HepG2 (cell line): ENCODE data around the gene MCRS1. TPM values are rescaled to one million over a fixed set of nuclear protein-coding genes. Genes with fewer than 3 reads are reported as not detected.
A peak's percentile ranks its signal among the peaks of the same experiment; 100 is the strongest.
"Not testable (repeated sequence)": the region's sequence is repeated elsewhere in the genome, so short reads cannot be mapped to it uniquely, and the experiment has no call there.

Source experiments
- ATAC-seq: fragments of 200-7000 bp; cut with Tn5 transposase; 3 replicates; pipeline ENCODE4 v1.9.1; 2020; ENCODE audit warnings: mild to moderate bottlenecking, moderate library complexity
- BruUV-seq: library from RNA; stranded (reverse); fragments of 400-500 nt; replicated peaks from 2 replicates; lab custom pipeline; 2021; lab: Mats Ljungman, UMichigan
- CTCF ChIA-PET: fragments of 300-600 bp; formaldehyde crosslinking; extraction: SDS; loops from one replicate; lab custom pipeline; 2021; ENCODE audit warnings: low total read pairs, inconsistent platforms, low intra/inter-chr PET ratio; lab: Yijun Ruan, JAX
- POLR2A ChIA-PET: fragments of 350-600 bp; sonication (Branson Sonifier 250); formaldehyde crosslinking; loops from one replicate; lab custom pipeline; 2020; ENCODE audit warnings: antibody characterized with exemption, inconsistent platforms; lab: Yijun Ruan, JAX
- DNase-seq: peaks from one replicate; pipeline ENCODE4 v3.0.0-alpha.2; 2015; ENCODE audit warnings: low spot score
- FAIRE-seq: peaks from 3 replicates; lab custom pipeline; 2011; peaks lifted over from hg19 to GRCh38; lab: Jason Lieb, UNC
- H2AFZ ChIP-seq: one replicate; pipeline ENCODE4 v1.6.1; 2011; ENCODE audit warnings: low read length, inconsistent platforms
- H3K27ac ChIP-seq: fragments of 300-600 bp; 3 replicates; pipeline ENCODE4 v1.8.0; 2011; ENCODE audit warnings: mixed run types, mild to moderate bottlenecking, mixed read lengths, low read length, inconsistent platforms; ENCODE audit not compliant: insufficient read depth; ENCODE audit errors: extremely low read length
- H3K27me3 ChIP-seq, 2 experiments: fragments of 200-600 bp in 1 of 2; 2 replicates in 1 of 2; 3 replicates in 1 of 2; pipeline versions ENCODE4 v1.6.0 to v1.8.0; 2011; ENCODE audit warnings: low read length in 2 of 2, mild to moderate bottlenecking in 2 of 2, moderate library complexity in 2 of 2, inconsistent platforms in 1 of 2; ENCODE audit not compliant: insufficient read depth in 2 of 2, control insufficient read depth in 1 of 2
- H3K36me3 ChIP-seq, 2 experiments: fragments of 200-600 bp in 1 of 2; replicated peaks in 1 of 2; 2 replicates in 1 of 2; 3 replicates in 1 of 2; pipeline versions ENCODE4 v1.5.1 to v1.8.0; 2011; ENCODE audit warnings: low read length in 2 of 2, inconsistent platforms in 1 of 2; ENCODE audit not compliant: insufficient read depth in 2 of 2, control insufficient read depth in 1 of 2
- H3K4me1 ChIP-seq: 2 replicates; pipeline ENCODE4 v1.5.1; 2012; ENCODE audit warnings: low read length, inconsistent platforms; ENCODE audit not compliant: insufficient read depth
- H3K4me2 ChIP-seq: 2 replicates; pipeline ENCODE4 v1.6.0; 2011; ENCODE audit warnings: low read depth, low read length, inconsistent platforms
- H3K4me3 ChIP-seq, 3 experiments: fragments of 200-600 bp in 1 of 3; sonication (generic), shearing (Covaris generic) in 1 of 3; replicated peaks in 1 of 3; 2 replicates each; pipeline ENCODE4 v1.5.1; 2011 to 2016; ENCODE audit warnings: low read length in 3 of 3, inconsistent platforms in 2 of 3, low read depth in 2 of 3, mild to moderate bottlenecking in 2 of 3, control low read depth in 1 of 3, mixed read lengths in 1 of 3; ENCODE audit not compliant: insufficient read depth in 1 of 3
- H3K79me2 ChIP-seq: one replicate; pipeline ENCODE4 v1.6.1; 2011; ENCODE audit warnings: low read length, inconsistent platforms; ENCODE audit not compliant: insufficient read depth
- H3K9ac ChIP-seq: 2 replicates; pipeline ENCODE4 v1.6.0; 2011; ENCODE audit warnings: mild to moderate bottlenecking, low read depth, low read length, inconsistent platforms; ENCODE audit not compliant: insufficient read depth
- H3K9me3 ChIP-seq: 2 replicates; pipeline ENCODE4 v1.5.1; 2012; ENCODE audit warnings: mild to moderate bottlenecking, low read length
- H4K20me1 ChIP-seq: 2 replicates; pipeline ENCODE4 v1.6.0; 2011; ENCODE audit warnings: inconsistent platforms, mild to moderate bottlenecking, low read length, moderate library complexity; ENCODE audit not compliant: insufficient read depth
- BCL6 ChIP-seq: IDR thresholded peaks from 2 replicates; pipeline ENCODE4 v1.6.1; 2016; ENCODE audit warnings: missing genetic modification reagents, missing compliant biosample characterization
- FOXP1 ChIP-seq, 2 experiments: fragments of 450-650 bp in 1 of 2; IDR thresholded peaks; 2 replicates each; pipeline ENCODE4 v1.6.1; 2017 to 2018; ENCODE audit warnings: antibody characterized with exemption in 1 of 2
- ZBTB33 ChIP-seq: sonication (generic); formaldehyde crosslinking; IDR thresholded peaks from 2 replicates; pipeline ENCODE4 v1.4.0; 2020; ENCODE audit warnings: missing genetic modification reagents
- ZFP91 ChIP-seq: sonication (generic); formaldehyde crosslinking; IDR thresholded peaks from 2 replicates; pipeline ENCODE4 v1.9.0; 2022; ENCODE audit warnings: missing genetic modification reagents, mild to moderate bottlenecking, borderline replicate concordance
- ZMYM4 ChIP-seq: sonication (generic); formaldehyde crosslinking; IDR thresholded peaks from 2 replicates; pipeline ENCODE4 v1.8.1; 2023; ENCODE audit warnings: mild to moderate bottlenecking, missing genetic modification reagents
- WGBS: methylation state at CpG from one replicate; pipeline ENCODE4 v1.1.6; 2017; ENCODE audit warnings: low lambda C conversion rate; 5-methylcytosine and 5-hydroxymethylcytosine counted together
- in situ Hi-C: cut with HindIII; loops from 2 replicates; pipeline ENCODE4 v1.10.0; 2017; ENCODE audit warnings: low pct_unique_long_range_greater_than_20kb; ENCODE audit not compliant: extremely low pct_ligation_motif_present
- intact Hi-C: fragments of 100-400 bp; cut with micrococcal nuclease; formaldehyde crosslinking; loops from one replicate; pipeline ENCODE4 v1.10.0; 2022; ENCODE audit not compliant: unreplicated experiment
- polyA plus RNA-seq, 8 experiments: library from polyadenylated mRNA; depleted of rRNA in 3 of 8; stranded (reverse) in 7 of 8; unstranded in 1 of 8; fragments of >200 nt; fragmentation: Illumina TruSeq in 4 of 8; extraction: Trizol in 4 of 8; gene quantifications; 2 replicates each; pipeline versions ENCODE4 v1.2.1 to v1.2.3, GENCODE V29; 2011 to 2016; ENCODE audit warnings: low read depth in 4 of 8, missing spikeins in 1 of 8, mixed read lengths in 1 of 8; ENCODE audit not compliant: insufficient read depth in 1 of 8
- total RNA-seq, 5 experiments: library from RNA; depleted of rRNA; stranded (reverse); fragments of >200 nt; fragmentation: Illumina TruSeq; extraction: Trizol; gene quantifications; 2 replicates each; pipeline ENCODE4 v1.2.3, GENCODE V29; 2016; ENCODE audit warnings: low read depth in 1 of 5

Gene MCRS1
- total and polyA plus RNA-seq, 2 of the 13 experiments (the other 11 are each of a cell fraction or from before 2014, with no cell fraction given) = 51.0 to 66.3 TPM

GRCh38 chr12:49534731-49535278 is 33.1 kb downstream of the MCRS1 start:
- Histone ChIP-seq H3K4me2 (no peak overlapping the region), H3K4me1 (peaks cover 34% of the 10 kb centered on the region), H3K27me3 (peaks cover 6 to 34% of the 10 kb centered on the region in 2 experiments), H3K36me3 (no peaks in the 10 kb centered on the region), H3K9me3 (no peaks in the 10 kb centered on the region), H3K4me3 (no peak overlapping the region), H3K27ac (no peak overlapping the region), H3K79me2 (no peaks in the 10 kb centered on the region), H2AFZ (no peak overlapping the region), H3K9ac (no peak overlapping the region), H4K20me1 (no peaks in the 10 kb centered on the region)
- 46% methylated on average over 13 of the region's 13 CpGs for WGBS
- CTCF ChIA-PET = no interaction called here
- no peak for DNase-seq
- in situ Hi-C loops (no loop called here), intact Hi-C loops (no loop called here)
- peak; percentile 10 for ATAC-seq
- TF ChIP-seq ZMYM4 (CRISPR knock-in tag) = no peak
- peak; percentile 66; the same call in 1 of the 2 replicates for TF ChIP-seq ZBTB33 (CRISPR knock-in tag)
- TF ChIP-seq BCL6 (CRISPR knock-in tag) = peak; percentile 52
- POLR2A ChIA-PET = no interaction called here
- FAIRE-seq = no peak
- BruUV-seq = no TSS peak

- H4K20me1 ChIP-seq; H2AFZ ChIP-seq; POLR2A ChIA-PET; H3K36me3 ChIP-seq; H3K4me3 ChIP-seq; DNase-seq; ATAC-seq; BruUV-seq; H3K9me3 ChIP-seq; FAIRE-seq; H3K79me2 ChIP-seq; intact Hi-C loops; H3K9ac ChIP-seq; H3K27ac ChIP-seq; in situ Hi-C loops; CTCF ChIA-PET; H3K4me2 ChIP-seq; TF ChIP-seq FOXP1 (CRISPR knock-in tag; IDR thresholded peaks at IDR 0.05): not testable (repeated sequence)
- 39% methylated on average over 5 of the region's 5 CpGs for WGBS
- H3K27me3 ChIP-seq = peaks cover 6 to 27% of the 10 kb centered on the region in 2 experiments
- TF ChIP-seq ZFP91 (CRISPR knock-in tag) = 0 out of 2 replicates have a peak, but pooled peaks have one; percentile 11
- TF ChIP-seq FOXP1 (IDR thresholded peaks at IDR 0.05) = 0 out of 2 replicates have a peak, but pooled peaks have one; percentile 51
- peaks cover 29% of the 10 kb centered on the region for H3K4me1 ChIP-seq
These were observed 33.8 kb downstream of the MCRS1 start for GRCh38 chr12:49534122-49534521.
